Anterior cingulate cortex (tissue), 58 donors: ENCODE measurements around the gene NTRK3.
A peak's percentile ranks its signal among the peaks of the same experiment; 100 is the strongest.

ENCODE experiments used
- DNase-seq, 58 donors: peaks; one replicate each; lab custom pipeline; 2025; lab: John Stamatoyannopoulos, UW

The NTRK3 gene

GRCh38 chr15:87919064-87919463 lies 337.5 kb downstream of the NTRK3 start:
- no peak for DNase-seq

GRCh38 chr15:87917480-87917879 lies 339.1 kb downstream of the NTRK3 start:
- DNase-seq = no peak

- DNase-seq = no peak
These were observed 340.3 kb downstream of the NTRK3 start for GRCh38 chr15:87916208-87916607.

GRCh38 chr15:87910301-87910700 lies 346.2 kb downstream of the NTRK3 start:
- DNase-seq = peak in 1 of 58 donors; percentile 3

- DNase-seq = no peak
These were observed 348.7 kb downstream of the NTRK3 start for GRCh38 chr15:87907676-87908446.

GRCh38 chr15:87906444-87906843 lies 350.1 kb downstream of the NTRK3 start:
- DNase-seq = no peak

- DNase-seq = peak in 18 of 58 donors; percentile 3 to 55 (median 16)
These were observed 353.6 kb downstream of the NTRK3 start for GRCh38 chr15:87902772-87903426.

GRCh38 chr15:87901926-87902690 lies 354.4 kb downstream of the NTRK3 start:
- no peak for DNase-seq

- DNase-seq = no peak
These were observed 355.5 kb downstream of the NTRK3 start for GRCh38 chr15:87901008-87901407.

- DNase-seq = peak in 14 of 58 donors; percentile 3 to 53 (median 18)
These were observed 359.6 kb downstream of the NTRK3 start for GRCh38 chr15:87896936-87897335.

GRCh38 chr15:87887177-87887576 lies 369.4 kb downstream of the NTRK3 start:
- no peak for DNase-seq

- DNase-seq = no peak
These were observed 375.5 kb downstream of the NTRK3 start for GRCh38 chr15:87881026-87881425.

- DNase-seq = no peak
These were observed 378.6 kb downstream of the NTRK3 start for GRCh38 chr15:87877822-87878542.

- no peak for DNase-seq
These were observed 379.3 kb downstream of the NTRK3 start for GRCh38 chr15:87877114-87877810.

- DNase-seq = peak in 51 of 58 donors; percentile 7 to 65 (median 33)
These were observed 381.4 kb downstream of the NTRK3 start for GRCh38 chr15:87874896-87875711.

- no peak for DNase-seq
These were observed 383.0 kb downstream of the NTRK3 start for GRCh38 chr15:87873516-87873915.

GRCh38 chr15:87871731-87872320 lies 384.7 kb downstream of the NTRK3 start:
- no peak for DNase-seq

GRCh38 chr15:87871258-87871681 lies 385.3 kb downstream of the NTRK3 start:
- DNase-seq = no peak

GRCh38 chr15:87866961-87867360 lies 389.6 kb downstream of the NTRK3 start:
- no peak for DNase-seq
